HCT116 (cell line): ENCODE data around the gene C11orf91. TPM values are rescaled to one million over a fixed set of nuclear protein-coding genes. Genes with fewer than 3 reads are reported as not detected.

Experiments used
- ATAC-seq: fragments of 200-7000 bp; cut with Tn5 transposase; 2 replicates; pipeline ENCODE4 v1.9.1; 2020; ENCODE audit warnings: mild to moderate bottlenecking, moderate library complexity
- BruUV-seq: library from RNA; stranded (reverse); fragments of 400-500 nt; replicated peaks from 2 replicates; lab custom pipeline; 2021; lab: Mats Ljungman, UMichigan
- CTCF ChIA-PET: fragments of 300-600 bp; sonication (Branson Sonifier 250); formaldehyde crosslinking; loops from one replicate; lab custom pipeline; 2021; ENCODE audit warnings: antibody characterized with exemption; lab: Charles Lee
- POLR2A ChIA-PET: fragments of 300-600, 350-600 bp; sonication (Branson Sonifier 250); formaldehyde crosslinking; loops from one replicate; lab custom pipeline; 2021; ENCODE audit warnings: antibody characterized with exemption; lab: Charles Lee
- RAD21 ChIA-PET, 2 experiments: fragments of 300-600 bp; sonication (Branson Sonifier 250); formaldehyde crosslinking; loops; one replicate each; lab custom pipeline; 2023; ENCODE audit warnings: low total read pairs in 2 of 2; ENCODE audit not compliant: uncharacterized antibody in 2 of 2, unreplicated experiment in 2 of 2, low non-redundant PET in 1 of 2; lab: Charles Lee
- DNase-seq: peaks from one replicate; pipeline ENCODE4 v3.0.0-alpha.2; 2010; ENCODE audit warnings: low read depth, low spot score
- H2AFZ ChIP-seq: fragments of 200-600 bp; shearing (Covaris generic), sonication (generic); 2 replicates; pipeline ENCODE4 v1.6.1; 2017; ENCODE audit warnings: low read depth, mixed run types, mixed read lengths, antibody characterized with exemption, low read length; ENCODE audit not compliant: poor library complexity, severe bottlenecking
- H3K27ac ChIP-seq: 2 replicates; pipeline ENCODE4 v1.5.1; 2012; ENCODE audit warnings: low read depth, low read length
- H3K27me3 ChIP-seq: fragments of 200-600 bp; sonication (generic); 2 replicates; pipeline ENCODE4 v1.6.1; 2016; ENCODE audit warnings: mixed run types, low read length, mixed read lengths; ENCODE audit not compliant: insufficient read depth
- H3K36me3 ChIP-seq, 2 experiments: fragments of 200-500 bp in 1 of 2; fragments of 200-600 bp in 1 of 2; sonication (Bioruptor generic) in 1 of 2; sonication (generic) in 1 of 2; 2 replicates each; pipeline versions ENCODE4 v1.5.1 to v1.6.1; 2014 to 2016; ENCODE audit warnings: low read length in 2 of 2, inconsistent platforms in 1 of 2, mixed read lengths in 1 of 2, mixed run types in 1 of 2; ENCODE audit not compliant: insufficient read depth in 2 of 2, control insufficient read depth in 1 of 2
- H3K4me1 ChIP-seq, 2 experiments: fragments of 200-600 bp in 1 of 2; sonication (generic) in 1 of 2; 2 replicates each; pipeline versions ENCODE4 v1.5.1 to v1.6.1; 2012 to 2017; ENCODE audit warnings: low read length in 2 of 2, inconsistent platforms in 1 of 2, mild to moderate bottlenecking in 1 of 2, mixed read lengths in 1 of 2, mixed run types in 1 of 2, moderate library complexity in 1 of 2; ENCODE audit not compliant: insufficient read depth in 2 of 2, control insufficient read depth in 1 of 2
- H3K4me2 ChIP-seq: fragments of 200-600 bp; sonication (generic); 2 replicates; pipeline ENCODE4 v1.6.1; 2017; ENCODE audit warnings: mixed run types, low read length, mixed read lengths
- H3K4me3 ChIP-seq, 2 experiments: fragments of 200-600 bp in 1 of 2; sonication (generic) in 1 of 2; replicated peaks in 1 of 2; 2 replicates each; pipeline ENCODE4 v1.5.1; 2011 to 2016; ENCODE audit warnings: low read length in 2 of 2, control low read depth in 1 of 2, low read depth in 1 of 2, mild to moderate bottlenecking in 1 of 2, mixed read lengths in 1 of 2, mixed run types in 1 of 2
- H3K79me2 ChIP-seq: fragments of 200-600 bp; sonication (generic); 2 replicates; pipeline ENCODE4 v1.6.1; 2017; ENCODE audit warnings: mild to moderate bottlenecking, mixed run types, low read length, moderate library complexity, mixed read lengths; ENCODE audit not compliant: insufficient read depth
- H3K9ac ChIP-seq: fragments of 200-600 bp; sonication (generic); 2 replicates; pipeline ENCODE4 v1.6.1; 2016; ENCODE audit warnings: low read length, mixed read lengths
- H3K9me2 ChIP-seq: fragments of 200-600 bp; sonication (generic), shearing (Covaris generic); 2 replicates; pipeline ENCODE4 v1.6.1; 2017; ENCODE audit warnings: mixed run types, mild to moderate bottlenecking, moderate library complexity; ENCODE audit not compliant: insufficient read depth
- H3K9me3 ChIP-seq, 2 experiments: fragments of 200-500 bp in 1 of 2; fragments of 200-600 bp in 1 of 2; sonication (Bioruptor generic) in 1 of 2; sonication (generic) in 1 of 2; 2 replicates each; pipeline ENCODE4 v1.6.1; 2014 to 2017; ENCODE audit warnings: low read length in 2 of 2, mixed read lengths in 2 of 2, inconsistent platforms in 1 of 2, low read depth in 1 of 2, mild to moderate bottlenecking in 1 of 2, mixed run types in 1 of 2, moderate library complexity in 1 of 2; ENCODE audit not compliant: control insufficient read depth in 1 of 2, insufficient read depth in 1 of 2
- H4K20me1 ChIP-seq: fragments of 200-600 bp; sonication (generic), shearing (Covaris generic); 2 replicates; pipeline ENCODE4 v1.6.1; 2017; ENCODE audit warnings: mixed run types, mild to moderate bottlenecking, moderate library complexity; ENCODE audit not compliant: insufficient read depth
- EZH2 ChIP-seq: fragments of 200-600 bp; sonication (generic); IDR thresholded peaks from 2 replicates; pipeline ENCODE4 v1.6.1; 2017; ENCODE audit warnings: antibody characterized with exemption, mixed run types
- RAD21 ChIP-seq: IDR thresholded peaks from 2 replicates; pipeline ENCODE4 v1.6.1; 2012; ENCODE audit warnings: low read depth, mild to moderate bottlenecking
- SIN3A ChIP-seq: IDR thresholded peaks from 2 replicates; pipeline ENCODE4 v1.6.1; 2012; ENCODE audit warnings: low read depth
- YY1 ChIP-seq: IDR thresholded peaks from 2 replicates; pipeline ENCODE4 v1.6.1; 2011; ENCODE audit warnings: low read length, low read depth, moderate library complexity, mild to moderate bottlenecking; ENCODE audit not compliant: insufficient replicate concordance; ENCODE audit errors: extremely low read depth
- ZNF274 ChIP-seq: fragments of 200-500 bp; sonication (Bioruptor generic); IDR thresholded peaks from 2 replicates; pipeline ENCODE4 v1.6.1; 2014; ENCODE audit warnings: mild to moderate bottlenecking, low read depth, low read length, inconsistent platforms
- intact Hi-C: fragments of 100-400 bp; cut with micrococcal nuclease; formaldehyde crosslinking; loops from 2 replicates; pipeline ENCODE4 v1.10.0; 2022
- total RNA-seq: library from RNA; stranded (reverse); gene quantifications from one replicate; pipeline ENCODE4 v1.2.1, GENCODE V29; 2021; ENCODE audit not compliant: unreplicated experiment
- TF ChIP-seq, protein P1 (sequence below): IDR thresholded peaks from 2 replicates; pipeline ENCODE4 v1.6.1; 2012

The C11orf91 gene
- total RNA-seq, 1 experiment from 2014 or later = 0.54 TPM

GRCh38 chr11:33652930-33653329 is 47.7 kb downstream of the C11orf91 start:
- intact Hi-C loops = no loop called here
- Histone ChIP-seq H3K4me3 (no peak overlapping the region), H3K27me3 (no peaks in the 10 kb centered on the region), H3K27ac (no peak overlapping the region), H3K4me1 (peaks cover 0 to 6% of the 10 kb centered on the region in 2 experiments; a peak in 1 of 4 replicates), H3K36me3 (no peaks in the 10 kb centered on the region), H4K20me1 (no peaks in the 10 kb centered on the region), H3K9ac (no peak overlapping the region), H2AFZ (no peak overlapping the region), H3K9me3 (no peaks in the 10 kb centered on the region), H3K79me2 (no peaks in the 10 kb centered on the region), H3K9me2 (no peaks in the 10 kb centered on the region), H3K4me2 (no peak overlapping the region)
- TF ChIP-seq ZNF274 = no peak
- TF ChIP-seq YY1 = no peak
- no peak for TF ChIP-seq EZH2
- no peak for TF ChIP-seq SIN3A
- TF ChIP-seq, protein P1, sequence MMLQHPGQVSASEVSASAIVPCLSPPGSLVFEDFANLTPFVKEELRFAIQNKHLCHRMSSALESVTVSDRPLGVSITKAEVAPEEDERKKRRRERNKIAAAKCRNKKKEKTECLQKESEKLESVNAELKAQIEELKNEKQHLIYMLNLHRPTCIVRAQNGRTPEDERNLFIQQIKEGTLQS = no peak
- DNase-seq (no peak), ATAC-seq (no peak)
- RAD21 ChIA-PET = no interaction called here
- POLR2A ChIA-PET = no interaction called here
- CTCF ChIA-PET = no interaction called here
- BruUV-seq = no TSS peak

DNA sequence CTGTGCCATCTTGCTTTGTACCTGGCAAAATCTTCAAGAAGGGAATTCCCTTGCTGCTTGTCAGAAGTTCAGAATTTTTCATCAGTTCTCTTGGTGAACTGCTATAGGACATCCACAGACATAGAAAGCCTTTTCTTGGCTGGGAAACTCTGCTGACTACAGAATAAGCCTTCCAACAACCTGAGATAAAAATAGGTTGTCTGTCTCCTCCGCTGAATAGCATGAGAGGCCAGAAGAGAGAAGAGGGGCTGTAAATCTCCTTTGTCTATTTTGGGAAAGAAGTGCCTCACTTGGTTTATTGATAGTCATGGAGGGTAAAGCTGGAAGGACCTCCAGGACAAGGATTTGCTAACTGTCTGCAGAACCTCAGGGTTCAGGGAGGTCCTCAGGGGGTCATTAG is 48.2 kb downstream of the C11orf91 start:
- H3K27ac ChIP-seq = no peak overlapping the region
- H3K27me3 ChIP-seq = no peaks in the 10 kb centered on the region
- no peak overlapping the region for H3K9ac ChIP-seq
- no peaks in the 10 kb centered on the region for H3K9me3 ChIP-seq
- intact Hi-C loops = no loop called here
- no peaks in the 10 kb centered on the region for H3K36me3 ChIP-seq
- TF ChIP-seq ZNF274 = no peak
- no peak for TF ChIP-seq RAD21
- no peaks in the 10 kb centered on the region for H3K9me2 ChIP-seq
- H3K79me2 ChIP-seq = no peaks in the 10 kb centered on the region
- H4K20me1 ChIP-seq = no peaks in the 10 kb centered on the region
- BruUV-seq = no TSS peak
- peaks cover 0 to 6% of the 10 kb centered on the region in 2 experiments; a peak in 1 of 4 replicates for H3K4me1 ChIP-seq
- RAD21 ChIA-PET = no interaction called here
- H3K4me2 ChIP-seq = no peak overlapping the region
- DNase-seq = no peak
- POLR2A ChIA-PET = no interaction called here
- no peak overlapping the region for H3K4me3 ChIP-seq
- H2AFZ ChIP-seq = no peak overlapping the region
- CTCF ChIA-PET = no interaction called here
- no peak for ATAC-seq
